A673 (cell line): ENCODE results near the gene SEC22A.
"Not testable (repeated sequence)": the region's sequence is repeated elsewhere in the genome, so short reads cannot be mapped to it uniquely, and the experiment has no call there.

Experiments
- EZH2 ChIP-seq: fragments of 200-600 bp; sonication (generic); IDR thresholded peaks from 2 replicates; pipeline ENCODE4 v1.6.1; 2017; ENCODE audit warnings: borderline replicate concordance, low read depth, mild to moderate bottlenecking, mixed read lengths, antibody characterized with exemption, low read length; ENCODE audit not compliant: poor library complexity, severe bottlenecking
- TF ChIP-seq, protein P1 (sequence below): fragments of 300-800, 200-600 bp; sonication (generic); conservative IDR thresholded peaks from 2 replicates; pipeline ENCODE4 v1.5.1; 2017; ENCODE audit warnings: low read depth, mild to moderate bottlenecking, antibody characterized with exemption, low read length, moderate library complexity, mixed read lengths

DNA sequence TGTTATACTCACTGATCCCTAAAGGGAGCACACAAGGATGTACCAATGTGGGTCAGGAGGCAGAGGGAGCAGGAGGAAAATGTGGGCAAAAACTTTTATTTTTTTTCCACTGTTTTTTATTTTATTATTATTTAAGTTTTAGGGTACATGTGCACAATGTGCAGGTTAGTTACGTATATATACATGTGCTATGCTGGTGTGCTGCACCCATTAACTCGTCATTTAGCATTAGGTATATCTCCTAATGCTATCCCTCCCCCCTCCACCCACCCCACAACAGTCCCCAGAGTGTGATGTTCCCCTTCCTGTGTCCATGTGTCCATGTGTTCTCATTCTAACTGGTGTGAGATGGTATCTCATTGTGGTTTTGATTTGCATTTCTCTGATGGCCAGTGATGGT lies 37.4 kb downstream of the SEC22A start:
- TF ChIP-seq, protein P1, sequence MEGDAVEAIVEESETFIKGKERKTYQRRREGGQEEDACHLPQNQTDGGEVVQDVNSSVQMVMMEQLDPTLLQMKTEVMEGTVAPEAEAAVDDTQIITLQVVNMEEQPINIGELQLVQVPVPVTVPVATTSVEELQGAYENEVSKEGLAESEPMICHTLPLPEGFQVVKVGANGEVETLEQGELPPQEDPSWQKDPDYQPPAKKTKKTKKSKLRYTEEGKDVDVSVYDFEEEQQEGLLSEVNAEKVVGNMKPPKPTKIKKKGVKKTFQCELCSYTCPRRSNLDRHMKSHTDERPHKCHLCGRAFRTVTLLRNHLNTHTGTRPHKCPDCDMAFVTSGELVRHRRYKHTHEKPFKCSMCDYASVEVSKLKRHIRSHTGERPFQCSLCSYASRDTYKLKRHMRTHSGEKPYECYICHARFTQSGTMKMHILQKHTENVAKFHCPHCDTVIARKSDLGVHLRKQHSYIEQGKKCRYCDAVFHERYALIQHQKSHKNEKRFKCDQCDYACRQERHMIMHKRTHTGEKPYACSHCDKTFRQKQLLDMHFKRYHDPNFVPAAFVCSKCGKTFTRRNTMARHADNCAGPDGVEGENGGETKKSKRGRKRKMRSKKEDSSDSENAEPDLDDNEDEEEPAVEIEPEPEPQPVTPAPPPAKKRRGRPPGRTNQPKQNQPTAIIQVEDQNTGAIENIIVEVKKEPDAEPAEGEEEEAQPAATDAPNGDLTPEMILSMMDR = not testable (repeated sequence)
- not testable (repeated sequence) for TF ChIP-seq EZH2
